ENCODE results near the gene STK10. TPM values are rescaled to one million over a fixed set of nuclear protein-coding genes. Genes with fewer than 3 reads are reported as not detected.

Gene STK10
- total and polyA plus RNA-seq, 9 of the 15 experiments (the other 6 are each of a cell fraction or from before 2014, with no cell fraction given) = 0.30 to 6.7 (median 2.4) TPM

GRCh38 chr5:172223901-172224873, 36.2 kb upstream of the STK10 start:
- BruUV-seq (replicated peaks) = no TSS peak
- no peaks in the 10 kb centered on the region for H3K9me1 ChIP-seq (ENCODE audit: control insufficient read depth, insufficient read depth, low read length)
- FAIRE-seq = no peak
- WGBS (ENCODE audit: insufficient coverage, low coverage, missing lambda C conversion rate) = 3% methylated on average over 10 of the region's 10 CpGs
- no peak overlapping the region for H3K9ac ChIP-seq (ENCODE audit: insufficient read depth in 1 of 2, low read depth in 2 of 2, low read length in 2 of 2)
- no peak overlapping the region for H3K4me2 ChIP-seq (ENCODE audit: insufficient read depth, low read length)
- H3K4me3 ChIP-seq = no peak overlapping the region
- no peaks in the 10 kb centered on the region for H3K36me3 ChIP-seq (ENCODE audit: control insufficient read depth, insufficient read depth, low read length)
- no peaks in the 10 kb centered on the region for H3K79me2 ChIP-seq (ENCODE audit: control insufficient read depth, insufficient read depth, low read length)
- no peaks in the 10 kb centered on the region for H3K4me1 ChIP-seq (replicated peaks in 1 of 2; ENCODE audit: control insufficient read depth in 2 of 2, insufficient read depth in 2 of 2, low read length in 2 of 2)
- in situ Hi-C loops (cut with MboI) (no loop called here), intact Hi-C loops (cut with micrococcal nuclease) (no loop called here)
- POLR2A ChIA-PET = no interaction called here
- DNase-seq (ENCODE audit: extremely low read depth in 1 of 4, low spot score in 3 of 4) = no peak
- peaks cover 0 to 2% of the 10 kb centered on the region in 2 experiments; a peak in 1 of 5 replicates for H3K27me3 ChIP-seq (ENCODE audit: control insufficient read depth in 2 of 2, insufficient read depth in 2 of 2, low read length in 2 of 2)
- no peak for ATAC-seq
- H2AFZ ChIP-seq (ENCODE audit: low read depth, low read length) = no peak overlapping the region
- no peaks in the 10 kb centered on the region; the same call in 1 of the 2 replicates for H4K20me1 ChIP-seq (replicated peaks; ENCODE audit: control insufficient read depth, insufficient read depth, low read length)
- H3K27ac ChIP-seq (ENCODE audit: extremely low read depth, low read depth, low read length) = no peak overlapping the region
- H3K9me3 ChIP-seq (replicated peaks; ENCODE audit: control insufficient read depth, insufficient read depth, low read depth, low read length) = no peaks in the 10 kb centered on the region
- CTCF ChIA-PET (ENCODE audit: low intra/inter-chr PET ratio) = no interaction called here
- no peak for TF ChIP-seq NONO (IDR thresholded peaks at IDR 0.05; ENCODE audit: low read depth in 2 of 2, low read length in 1 of 2)
- no peak for TF ChIP-seq MYBL2 (IDR thresholded peaks at IDR 0.05; ENCODE audit: low read depth)
- no peak for TF ChIP-seq MYBL2 (CRISPR knock-in tag; IDR thresholded peaks at IDR 0.05; ENCODE audit: borderline replicate concordance)
- no peak for TF ChIP-seq DPF2 (IDR thresholded peaks at IDR 0.05)
- no peak for TF ChIP-seq TEAD4 (IDR thresholded peaks at IDR 0.05; ENCODE audit: low read length)
- TF ChIP-seq TEAD4 (CRISPR knock-in tag; IDR thresholded peaks at IDR 0.05; ENCODE audit: borderline replicate concordance) = no peak
- no peak for TF ChIP-seq CEBPG (CRISPR knock-in tag; IDR thresholded peaks at IDR 0.05)
- no peak for TF ChIP-seq CEBPG (tag; conservative IDR thresholded peaks at IDR 0.05 in 1 of 2, IDR thresholded peaks at IDR 0.05 in 1 of 2)
- TF ChIP-seq ZNF644 (tag; IDR thresholded peaks at IDR 0.05; ENCODE audit: low read depth) = no peak
- TF ChIP-seq, protein P1, sequence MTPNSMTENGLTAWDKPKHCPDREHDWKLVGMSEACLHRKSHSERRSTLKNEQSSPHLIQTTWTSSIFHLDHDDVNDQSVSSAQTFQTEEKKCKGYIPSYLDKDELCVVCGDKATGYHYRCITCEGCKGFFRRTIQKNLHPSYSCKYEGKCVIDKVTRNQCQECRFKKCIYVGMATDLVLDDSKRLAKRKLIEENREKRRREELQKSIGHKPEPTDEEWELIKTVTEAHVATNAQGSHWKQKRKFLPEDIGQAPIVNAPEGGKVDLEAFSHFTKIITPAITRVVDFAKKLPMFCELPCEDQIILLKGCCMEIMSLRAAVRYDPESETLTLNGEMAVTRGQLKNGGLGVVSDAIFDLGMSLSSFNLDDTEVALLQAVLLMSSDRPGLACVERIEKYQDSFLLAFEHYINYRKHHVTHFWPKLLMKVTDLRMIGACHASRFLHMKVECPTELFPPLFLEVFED (CRISPR knock-in tag; conservative IDR thresholded peaks at IDR 0.05) = no peak
- no peak for TF ChIP-seq NUFIP1 (IDR thresholded peaks at IDR 0.05; ENCODE audit: partially characterized antibody)
- TF ChIP-seq, protein P2, sequence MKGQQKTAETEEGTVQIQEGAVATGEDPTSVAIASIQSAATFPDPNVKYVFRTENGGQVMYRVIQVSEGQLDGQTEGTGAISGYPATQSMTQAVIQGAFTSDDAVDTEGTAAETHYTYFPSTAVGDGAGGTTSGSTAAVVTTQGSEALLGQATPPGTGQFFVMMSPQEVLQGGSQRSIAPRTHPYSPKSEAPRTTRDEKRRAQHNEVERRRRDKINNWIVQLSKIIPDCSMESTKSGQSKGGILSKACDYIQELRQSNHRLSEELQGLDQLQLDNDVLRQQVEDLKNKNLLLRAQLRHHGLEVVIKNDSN (CRISPR knock-in tag; IDR thresholded peaks at IDR 0.05) = no peak
- no peak for TF ChIP-seq ZNF77 (CRISPR knock-in tag; IDR thresholded peaks at IDR 0.05)
- no peak for TF ChIP-seq ZKSCAN3 (CRISPR knock-in tag; IDR thresholded peaks at IDR 0.05)
- TF ChIP-seq NKRF (IDR thresholded peaks at IDR 0.05; ENCODE audit: borderline replicate concordance) = no peak
